ENCODE measurements around the gene PLBD1.

DNA sequence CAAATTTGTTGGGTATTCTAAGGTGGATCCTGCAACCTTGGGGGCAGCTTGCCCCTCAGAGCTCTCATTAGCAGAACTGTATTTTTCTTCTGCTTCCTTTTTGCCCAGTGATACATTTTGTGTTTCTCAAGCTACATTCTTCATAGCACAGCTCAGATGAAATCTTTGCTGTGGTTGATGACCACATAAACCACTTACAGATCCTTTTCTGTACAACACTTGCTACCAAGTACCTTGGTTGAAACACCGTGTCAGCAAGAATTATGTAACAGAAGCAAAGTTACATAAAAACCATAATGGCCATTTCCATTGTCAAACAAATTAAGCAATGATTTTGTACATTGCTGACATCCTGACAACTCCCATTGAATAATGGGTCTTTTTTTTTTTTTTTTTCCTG, 9.7 kb upstream of the PLBD1 start:
- TF ChIP-seq POLR2A (IDR thresholded peaks at IDR 0.05; ENCODE audit: borderline replicate concordance, extremely low read depth, insufficient read depth, insufficient read length) (no peak), JUND (IDR thresholded peaks at IDR 0.05) (no peak), EZH2 (IDR thresholded peaks at IDR 0.05) (no peak)
- TF ChIP-seq, protein P1, sequence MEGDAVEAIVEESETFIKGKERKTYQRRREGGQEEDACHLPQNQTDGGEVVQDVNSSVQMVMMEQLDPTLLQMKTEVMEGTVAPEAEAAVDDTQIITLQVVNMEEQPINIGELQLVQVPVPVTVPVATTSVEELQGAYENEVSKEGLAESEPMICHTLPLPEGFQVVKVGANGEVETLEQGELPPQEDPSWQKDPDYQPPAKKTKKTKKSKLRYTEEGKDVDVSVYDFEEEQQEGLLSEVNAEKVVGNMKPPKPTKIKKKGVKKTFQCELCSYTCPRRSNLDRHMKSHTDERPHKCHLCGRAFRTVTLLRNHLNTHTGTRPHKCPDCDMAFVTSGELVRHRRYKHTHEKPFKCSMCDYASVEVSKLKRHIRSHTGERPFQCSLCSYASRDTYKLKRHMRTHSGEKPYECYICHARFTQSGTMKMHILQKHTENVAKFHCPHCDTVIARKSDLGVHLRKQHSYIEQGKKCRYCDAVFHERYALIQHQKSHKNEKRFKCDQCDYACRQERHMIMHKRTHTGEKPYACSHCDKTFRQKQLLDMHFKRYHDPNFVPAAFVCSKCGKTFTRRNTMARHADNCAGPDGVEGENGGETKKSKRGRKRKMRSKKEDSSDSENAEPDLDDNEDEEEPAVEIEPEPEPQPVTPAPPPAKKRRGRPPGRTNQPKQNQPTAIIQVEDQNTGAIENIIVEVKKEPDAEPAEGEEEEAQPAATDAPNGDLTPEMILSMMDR (IDR thresholded peaks at IDR 0.05 in 2 of 3, conservative IDR thresholded peaks at IDR 0.05 in 1 of 3; ENCODE audit: borderline replicate concordance in 1 of 3, insufficient read depth in 1 of 3, low read depth in 2 of 3, low read length in 2 of 3) = no peak
